GM19193 (cell line): ENCODE measurements around the gene COQ9.

Experiments used
- POLR2A ChIP-seq: IDR thresholded peaks from 4 replicates; pipeline ENCODE4 v1.6.1; 2011; ENCODE audit not compliant: insufficient read depth, insufficient read length; ENCODE audit errors: extremely low read depth

COQ9 gene, protein sequence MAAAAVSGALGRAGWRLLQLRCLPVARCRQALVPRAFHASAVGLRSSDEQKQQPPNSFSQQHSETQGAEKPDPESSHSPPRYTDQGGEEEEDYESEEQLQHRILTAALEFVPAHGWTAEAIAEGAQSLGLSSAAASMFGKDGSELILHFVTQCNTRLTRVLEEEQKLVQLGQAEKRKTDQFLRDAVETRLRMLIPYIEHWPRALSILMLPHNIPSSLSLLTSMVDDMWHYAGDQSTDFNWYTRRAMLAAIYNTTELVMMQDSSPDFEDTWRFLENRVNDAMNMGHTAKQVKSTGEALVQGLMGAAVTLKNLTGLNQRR

DNA sequence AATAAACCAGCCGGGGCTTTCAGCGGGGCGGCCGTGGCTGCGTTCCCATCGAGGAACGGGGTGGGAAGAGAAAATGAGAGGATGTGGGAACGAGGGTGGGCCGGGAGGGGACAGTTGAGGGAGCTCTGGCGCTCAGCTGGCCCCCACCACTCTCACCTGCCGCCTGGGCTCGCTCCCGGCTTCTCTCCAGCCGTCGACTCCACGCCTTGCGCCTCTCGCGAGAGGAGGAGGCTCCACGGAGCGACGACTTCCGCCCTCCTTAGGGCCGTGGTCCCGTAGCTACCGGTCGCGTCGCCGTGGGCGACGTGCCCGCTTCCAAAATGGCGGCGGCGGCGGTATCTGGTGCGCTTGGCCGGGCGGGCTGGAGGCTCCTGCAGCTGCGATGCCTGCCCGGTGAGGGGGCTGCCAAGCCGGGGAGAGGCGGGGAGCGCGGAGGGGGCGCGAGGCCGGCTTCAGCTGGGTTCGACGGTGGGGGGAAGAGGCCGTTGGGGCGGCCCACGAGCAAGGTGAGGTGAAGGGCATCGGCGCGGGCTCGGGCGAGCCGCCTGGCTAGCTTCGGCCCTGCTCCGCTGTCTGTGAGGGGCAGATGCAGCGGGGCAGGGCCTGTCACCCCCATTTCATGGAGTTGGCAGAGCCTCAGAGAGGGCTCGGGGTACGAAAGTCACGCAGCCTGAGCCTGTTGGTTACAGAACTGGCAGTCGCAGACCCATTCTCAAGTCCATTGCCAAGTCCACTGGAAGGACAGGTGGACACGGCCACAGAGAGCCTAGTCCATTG is at the start of gene COQ9, which contains the start of gene CIAPIN1:
COQ9 (plus strand) TSS at position 294 of the 777 bp plus-strand sequence; CDS start at position 321, 27 bp downstream.
CIAPIN1 (minus strand) TSS at position 200 of the 777 bp plus-strand sequence. CDS start 6,457 bp downstream, outside the sequence.
- peak; percentile 93 for TF ChIP-seq POLR2A

DNA sequence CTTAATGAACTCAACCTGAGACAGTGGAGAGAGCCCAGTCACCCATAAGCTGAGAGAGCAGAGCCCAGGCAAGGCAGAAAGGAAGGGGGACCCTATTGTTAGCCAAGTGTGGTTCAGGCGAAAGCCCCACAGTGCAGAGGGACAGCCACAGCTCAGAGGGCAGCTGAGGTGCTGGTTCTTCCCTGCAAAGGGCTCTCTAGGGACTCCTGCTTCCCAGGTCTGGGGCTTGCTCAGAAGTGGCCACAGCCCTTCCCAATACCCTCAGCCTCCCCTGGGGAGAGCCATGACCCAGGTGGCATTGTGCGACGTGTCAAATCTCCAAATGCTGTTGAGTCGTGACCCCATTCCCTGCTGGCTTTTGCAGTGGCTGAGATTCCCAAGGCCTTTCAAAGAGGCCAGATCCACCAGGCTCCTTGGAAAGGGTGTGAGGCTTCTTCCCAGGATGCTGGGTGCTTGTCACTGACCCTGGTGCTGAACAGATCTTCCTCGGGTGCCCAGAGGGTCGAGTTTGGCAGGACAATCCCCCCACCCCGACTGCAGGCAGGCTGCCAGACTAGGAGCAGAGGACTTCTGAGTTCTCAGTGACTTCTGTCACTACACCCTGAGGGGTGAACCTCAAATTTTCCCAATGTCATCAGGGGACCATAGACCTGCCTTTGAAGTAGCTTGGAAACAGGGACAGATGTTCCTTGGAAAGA is 45.2 kb upstream of the COQ9 start:
- TF ChIP-seq POLR2A: no peak

DNA sequence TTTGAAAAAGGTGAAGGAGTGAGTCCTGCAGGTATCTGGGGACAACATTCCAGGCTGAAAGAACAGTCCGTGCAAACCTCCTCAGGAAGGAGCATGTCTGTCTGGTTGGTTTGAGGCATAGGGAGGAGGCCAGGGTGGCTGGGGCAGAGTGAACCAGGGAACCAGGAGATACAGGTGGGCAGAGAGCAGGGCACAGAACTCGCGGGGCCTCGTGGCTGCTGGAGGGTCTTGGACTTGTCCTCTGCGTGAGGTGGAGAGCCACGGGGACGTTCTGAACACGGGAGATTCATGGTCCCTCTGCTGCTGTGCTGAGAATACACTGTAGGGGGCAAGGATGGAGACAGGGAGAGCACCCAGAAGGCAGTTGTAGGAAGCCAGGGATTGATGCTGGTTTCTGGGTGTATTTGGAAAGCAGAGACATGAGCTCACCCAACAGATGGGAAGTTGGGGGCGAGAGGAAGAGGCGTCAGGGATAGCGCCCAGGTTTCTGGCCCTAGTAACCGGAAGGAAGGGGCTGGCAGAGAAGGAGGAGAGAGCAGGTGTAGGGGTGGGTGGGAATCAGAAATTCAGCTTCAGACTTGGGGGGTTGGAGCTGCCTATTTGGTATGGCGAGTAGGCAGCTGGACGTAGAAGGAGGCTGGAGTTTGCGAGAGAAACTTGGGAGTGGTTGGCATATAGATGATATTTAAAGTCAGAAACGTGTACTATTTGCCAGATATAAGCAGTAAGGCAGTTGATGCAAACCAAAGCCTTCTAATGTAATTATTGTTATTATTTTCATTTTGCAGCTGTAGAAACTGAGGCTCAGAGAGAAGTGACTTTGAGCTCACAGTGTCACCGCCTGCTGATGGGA is 43.1 kb upstream of the COQ9 start, which contains the start of gene CCL17:
CCL17 (plus strand) TSS at position 803 of the 853 bp plus-strand sequence. CDS start 9,166 bp downstream, outside the sequence.
- no peak for TF ChIP-seq POLR2A

DNA sequence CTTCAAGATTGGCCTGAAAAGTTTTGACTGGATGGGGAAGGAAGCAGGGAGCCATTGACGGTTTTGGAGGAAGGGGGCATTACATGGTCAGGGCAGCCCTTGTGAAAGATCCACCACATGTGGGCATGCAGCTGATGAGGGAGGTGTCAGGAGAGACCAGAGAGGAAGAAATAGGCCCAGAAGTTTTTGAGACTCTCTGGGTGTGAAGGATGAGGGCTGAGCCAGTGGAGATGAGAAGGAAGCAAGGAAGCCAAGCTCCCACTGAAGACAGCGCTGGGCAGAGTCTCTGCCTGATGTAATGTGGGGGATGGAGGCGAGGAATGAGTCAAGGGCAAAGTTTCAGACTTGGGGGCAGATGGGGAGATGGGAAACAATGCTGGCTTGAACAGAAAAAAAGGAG is 42.2 kb upstream of the COQ9 start:
- TF ChIP-seq POLR2A: no peak

DNA sequence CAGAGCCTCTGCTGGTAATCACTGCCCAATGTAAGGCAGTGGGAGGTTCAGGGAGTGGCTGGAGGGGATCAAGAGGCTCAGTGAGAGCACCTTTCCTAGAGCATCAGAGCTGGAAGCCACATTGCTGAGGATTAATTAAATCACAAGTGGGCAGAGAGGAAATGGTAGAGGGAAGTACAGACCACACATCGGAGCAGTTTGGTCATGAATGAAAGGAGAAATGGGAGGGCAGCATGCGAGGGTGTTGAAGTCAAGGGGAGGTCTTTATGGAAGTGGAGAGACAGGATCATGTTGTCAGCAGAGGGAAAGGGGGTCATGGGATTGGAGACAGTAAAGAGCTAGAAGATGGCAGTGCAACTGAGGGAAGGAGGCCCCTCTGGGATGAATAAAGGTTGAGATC is 40.4 kb upstream of the COQ9 start:
- no peak for TF ChIP-seq POLR2A

DNA sequence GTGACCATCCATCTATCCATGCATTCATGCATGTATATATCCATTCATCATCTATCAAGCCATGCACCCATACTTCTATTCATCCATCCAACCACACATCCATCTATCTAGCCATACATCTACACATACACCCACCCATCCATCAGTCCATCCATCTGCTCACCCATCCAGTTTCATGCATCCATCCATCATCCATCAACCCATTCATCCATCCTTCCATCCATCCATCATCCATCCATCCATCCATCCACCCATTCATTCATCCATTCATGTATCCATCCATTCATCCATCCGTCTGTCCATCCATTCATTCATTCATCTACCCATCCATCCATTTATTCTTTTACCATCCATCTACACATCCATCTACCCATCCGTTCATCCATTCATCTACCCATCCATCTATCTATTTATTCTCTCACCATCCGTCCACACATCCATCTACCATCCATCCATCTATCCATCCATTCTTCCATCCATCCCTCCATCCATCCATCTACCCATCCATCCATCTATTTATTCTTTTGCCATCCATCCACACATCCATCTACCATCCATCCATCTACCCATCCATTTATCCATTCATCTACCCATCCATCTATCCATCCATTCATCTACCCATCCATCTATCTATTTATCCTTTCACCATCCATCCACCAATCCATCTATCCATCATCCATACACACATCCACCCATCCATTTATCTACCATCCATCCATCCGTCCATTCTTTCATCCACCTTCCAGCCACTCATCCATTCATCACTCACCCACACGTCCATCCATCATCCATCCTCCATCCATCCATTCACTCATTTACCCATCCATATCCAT is 39.5 kb upstream of the COQ9 start:
- TF ChIP-seq POLR2A: no peak

DNA sequence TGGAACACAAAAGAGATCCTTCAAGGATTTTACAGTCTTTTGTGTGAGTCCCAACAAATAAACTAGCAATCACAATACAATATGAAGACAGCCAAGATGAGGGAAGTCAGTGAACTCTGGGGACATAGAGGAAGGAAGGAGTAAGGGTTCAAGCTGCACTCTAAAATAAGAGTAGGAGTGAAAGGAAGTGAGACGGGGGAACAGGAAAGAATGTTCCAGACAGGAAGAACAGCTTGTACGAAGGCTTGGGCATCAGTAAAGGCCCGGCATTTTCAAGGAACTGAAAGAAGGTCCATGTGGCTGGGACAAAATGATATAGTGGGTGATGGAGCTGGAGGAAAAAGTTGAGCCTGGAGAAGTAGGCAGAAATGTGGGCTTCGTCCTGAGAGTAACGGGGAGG is 38.2 kb upstream of the COQ9 start:
- TF ChIP-seq POLR2A: no peak

DNA sequence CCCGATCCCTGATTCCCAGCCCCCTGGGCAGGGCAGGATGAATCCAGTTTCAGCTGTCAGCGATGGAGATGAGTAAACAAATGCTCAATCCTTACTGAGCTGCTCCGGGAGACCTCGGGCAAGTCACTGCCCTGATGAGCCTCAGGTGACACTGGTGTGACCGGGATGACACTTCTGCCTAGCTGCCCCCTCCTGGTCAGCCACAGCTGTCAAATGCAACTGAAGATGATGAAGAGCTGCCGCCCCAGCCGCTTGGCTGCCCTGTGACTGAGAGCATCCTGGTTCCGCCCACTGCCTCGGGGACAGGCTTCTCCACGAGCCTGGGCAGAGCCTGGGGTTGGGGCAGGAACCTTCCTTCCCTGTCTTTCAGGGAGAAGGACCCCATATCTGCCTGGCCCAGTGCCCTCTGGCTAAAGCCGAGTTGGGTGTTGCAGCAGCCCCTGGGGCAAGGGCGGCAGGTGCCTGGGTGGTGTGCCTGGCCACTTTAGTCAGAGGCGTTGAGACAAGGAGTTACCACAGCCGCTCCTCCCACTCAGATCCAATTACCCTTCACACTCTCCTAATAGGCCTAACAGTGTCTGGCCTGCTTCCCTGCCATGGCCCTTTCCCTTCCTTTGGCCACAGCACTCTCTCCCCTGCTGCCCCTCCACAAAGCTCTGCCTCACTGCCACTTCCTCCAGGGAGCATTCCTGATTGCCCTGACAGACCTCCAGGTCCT is 37.2 kb upstream of the COQ9 start:
- TF ChIP-seq POLR2A: no peak

DNA sequence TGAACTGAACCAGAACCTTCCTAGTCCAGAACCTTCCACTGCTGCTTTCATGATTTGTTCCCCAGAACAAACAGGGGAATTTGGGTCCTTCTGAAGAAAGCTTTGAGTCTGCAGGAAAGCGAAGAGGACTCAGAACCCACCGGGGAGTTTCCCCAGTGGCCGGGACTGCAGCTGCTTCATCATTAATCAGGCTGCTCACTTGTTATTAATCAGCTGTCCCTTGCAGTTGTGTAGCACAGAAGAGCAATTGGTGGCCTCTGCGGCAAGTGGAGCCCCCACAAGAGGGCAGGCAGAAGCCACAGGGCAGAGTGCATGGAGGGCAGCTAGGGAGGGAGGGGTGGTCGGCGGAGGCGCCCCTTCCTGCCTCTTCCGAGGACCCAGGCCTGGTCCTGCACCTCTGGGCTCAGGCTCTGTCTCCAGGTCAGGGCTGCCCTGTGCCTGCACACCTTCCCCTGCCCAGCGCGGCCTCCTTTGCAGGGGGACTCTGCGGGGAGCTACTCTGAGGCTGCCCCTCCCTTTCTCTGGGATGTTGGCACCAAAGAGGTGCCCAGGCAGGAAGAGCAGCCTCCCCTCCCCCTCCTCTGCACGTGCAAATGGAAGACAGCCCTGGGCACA is 35.8 kb upstream of the COQ9 start:
- no peak for TF ChIP-seq POLR2A

DNA sequence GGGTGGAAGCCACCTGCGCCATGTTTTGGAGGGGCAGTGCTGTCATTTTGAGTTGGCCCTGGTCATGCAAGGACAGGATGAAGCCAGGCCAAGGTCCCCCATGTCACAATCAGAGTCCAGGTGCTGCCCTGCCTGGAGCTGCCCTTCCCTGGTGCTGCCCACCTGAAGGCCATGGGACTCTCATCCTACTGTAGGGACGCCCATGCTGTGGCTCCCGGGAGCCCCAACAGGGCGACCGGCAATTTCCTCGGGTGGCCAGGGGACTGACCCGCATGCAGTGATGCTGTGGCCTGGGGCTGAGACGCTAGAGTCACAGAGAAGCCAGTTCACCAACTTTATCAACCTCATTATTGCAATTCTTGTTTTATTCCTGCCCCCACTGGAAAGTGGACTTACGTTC is 34.7 kb upstream of the COQ9 start:
- TF ChIP-seq POLR2A: no peak

DNA sequence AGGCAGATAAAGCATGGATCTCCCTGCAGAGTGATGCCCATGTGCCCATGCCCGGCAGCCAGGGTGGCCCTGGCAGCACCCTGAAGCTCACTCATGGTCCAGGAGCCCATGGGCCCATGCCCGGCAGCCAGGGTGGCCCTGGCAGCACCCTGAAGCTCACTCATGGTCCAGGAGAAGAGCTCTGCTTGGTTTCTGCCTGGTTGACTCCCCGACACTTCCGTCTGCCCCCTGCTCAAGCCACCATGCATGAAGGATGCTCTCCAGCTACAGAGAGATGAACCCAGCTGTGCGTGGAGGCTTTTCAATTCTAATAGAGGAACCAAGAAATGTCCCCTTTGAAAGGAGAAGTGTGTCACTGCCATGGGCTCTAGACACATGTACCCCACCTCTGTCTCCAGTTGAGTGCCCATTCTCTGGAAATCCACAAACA is 34.0 kb upstream of the COQ9 start:
- peak; percentile 33 for TF ChIP-seq POLR2A

DNA sequence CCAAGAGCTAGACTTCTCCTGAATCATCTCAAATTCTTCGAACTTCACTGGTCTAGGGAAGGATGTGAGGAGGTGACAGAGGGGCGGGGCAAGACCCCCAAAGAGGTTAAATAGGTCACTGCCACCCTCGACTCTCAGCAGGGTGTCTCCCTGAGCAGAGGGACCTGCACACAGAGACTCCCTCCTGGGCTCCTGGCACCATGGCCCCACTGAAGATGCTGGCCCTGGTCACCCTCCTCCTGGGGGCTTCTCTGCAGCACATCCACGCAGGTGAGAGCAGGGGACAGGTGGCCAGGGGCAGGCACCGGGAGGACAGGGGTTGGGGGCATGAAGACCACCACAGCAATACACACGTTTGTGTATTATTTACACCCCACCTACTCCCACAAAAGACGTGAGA is 33.5 kb upstream of the COQ9 start:
- TF ChIP-seq POLR2A: no peak
